Mesenchymal stem cell (in vitro differentiated cells and primary cell): ENCODE data around the gene HES7.

Source experiments
- DNase-seq: peaks from one replicate; pipeline ENCODE4 v3.0.0-alpha.2; 2013
- H2AFZ ChIP-seq: one replicate; pipeline ENCODE4 v1.6.1; 2013; ENCODE audit warnings: low read depth, mild to moderate bottlenecking, control low read depth, inconsistent platforms, low read length, moderate library complexity
- H2AK5ac ChIP-seq: 2 replicates; pipeline ENCODE4 v1.6.1; 2013; ENCODE audit warnings: low read length, moderate library complexity, mild to moderate bottlenecking, inconsistent platforms; ENCODE audit not compliant: severe bottlenecking
- H2BK120ac ChIP-seq: one replicate; pipeline ENCODE4 v1.6.1; 2013; ENCODE audit warnings: low read depth, mild to moderate bottlenecking, inconsistent platforms, low read length, moderate library complexity
- H2BK12ac ChIP-seq, 2 experiments: one replicate each; pipeline ENCODE4 v1.6.1; 2013; ENCODE audit warnings: inconsistent platforms in 2 of 2, low read length in 2 of 2, mild to moderate bottlenecking in 2 of 2, moderate library complexity in 2 of 2, control low read depth in 1 of 2
- H2BK15ac ChIP-seq: one replicate; pipeline ENCODE4 v1.6.1; 2013; ENCODE audit warnings: mild to moderate bottlenecking, low read depth, inconsistent platforms; ENCODE audit not compliant: poor library complexity, severe bottlenecking
- H2BK5ac ChIP-seq: 2 replicates; pipeline ENCODE4 v1.6.1; 2013; ENCODE audit warnings: low read depth, mild to moderate bottlenecking, low read length, control low read depth, inconsistent platforms; ENCODE audit not compliant: poor library complexity, severe bottlenecking
- H3K14ac ChIP-seq, 2 experiments: one replicate each; pipeline ENCODE4 v1.6.1; 2013; ENCODE audit warnings: inconsistent platforms in 2 of 2, low read length in 2 of 2, control low read depth in 1 of 2, mild to moderate bottlenecking in 1 of 2, moderate library complexity in 1 of 2
- H3K18ac ChIP-seq, 2 experiments: one replicate each; pipeline ENCODE4 v1.6.1; 2013; ENCODE audit warnings: inconsistent platforms in 2 of 2, low read length in 2 of 2, control low read depth in 1 of 2, low read depth in 1 of 2, mild to moderate bottlenecking in 1 of 2
- H3K23ac ChIP-seq, 2 experiments: one replicate each; pipeline ENCODE4 v1.6.1; 2013; ENCODE audit warnings: inconsistent platforms in 2 of 2, low read length in 2 of 2, mild to moderate bottlenecking in 2 of 2, moderate library complexity in 2 of 2, control low read depth in 1 of 2
- H3K27ac ChIP-seq: 2 replicates; pipeline ENCODE4 v1.5.1; 2013; ENCODE audit warnings: mild to moderate bottlenecking, moderate library complexity, low read length, control low read depth, inconsistent platforms; ENCODE audit not compliant: poor library complexity, severe bottlenecking
- H3K27me3 ChIP-seq, 2 experiments: 2 replicates each; pipeline versions ENCODE4 v1.6.1 to v1.7.0; 2013; ENCODE audit warnings: low read length in 2 of 2, mild to moderate bottlenecking in 2 of 2, moderate library complexity in 2 of 2, control low read depth in 1 of 2, inconsistent platforms in 1 of 2; ENCODE audit not compliant: control insufficient read depth in 1 of 2, insufficient read depth in 1 of 2
- H3K36me3 ChIP-seq, 2 experiments: 2 replicates each; pipeline versions ENCODE4 v1.6.1 to v1.7.0; 2013; ENCODE audit warnings: low read length in 2 of 2, control low read depth in 1 of 2, inconsistent platforms in 1 of 2, low read depth in 1 of 2, mild to moderate bottlenecking in 1 of 2; ENCODE audit not compliant: insufficient read depth in 2 of 2, control insufficient read depth in 1 of 2
- H3K4ac ChIP-seq, 2 experiments: one replicate each; pipeline ENCODE4 v1.6.1; 2013; ENCODE audit warnings: inconsistent platforms in 2 of 2, low read length in 2 of 2, mild to moderate bottlenecking in 2 of 2, moderate library complexity in 2 of 2, control low read depth in 1 of 2, low read depth in 1 of 2
- H3K4me1 ChIP-seq: 2 replicates; pipeline ENCODE4 v1.6.1; 2013; ENCODE audit warnings: low read depth, low read length, control low read depth; ENCODE audit not compliant: control insufficient read depth, insufficient read depth
- H3K4me2 ChIP-seq: 2 replicates; pipeline ENCODE4 v1.6.1; 2013; ENCODE audit warnings: low read length, mild to moderate bottlenecking, inconsistent platforms; ENCODE audit not compliant: poor library complexity, severe bottlenecking
- H3K4me3 ChIP-seq, 2 experiments: 2 replicates each; pipeline versions ENCODE4 v1.5.1 to v1.7.0; 2013; ENCODE audit warnings: low read length in 2 of 2, mild to moderate bottlenecking in 2 of 2, control low read depth in 1 of 2, low read depth in 1 of 2; ENCODE audit not compliant: insufficient read depth in 1 of 2
- H3K79me1 ChIP-seq: replicated peaks from 2 replicates; pipeline ENCODE4 v1.6.1; 2013; ENCODE audit warnings: mild to moderate bottlenecking, control low read depth, low read length, inconsistent platforms; ENCODE audit not compliant: poor library complexity, severe bottlenecking
- H3K9ac ChIP-seq: 2 replicates; pipeline ENCODE4 v1.7.0; 2013; ENCODE audit warnings: mild to moderate bottlenecking, low read length, moderate library complexity
- H3K9me3 ChIP-seq: 2 replicates; pipeline ENCODE4 v1.7.0; 2013; ENCODE audit warnings: mild to moderate bottlenecking, low read length; ENCODE audit not compliant: control insufficient read depth
- H4K8ac ChIP-seq: one replicate; pipeline ENCODE4 v1.6.1; 2013; ENCODE audit warnings: inconsistent platforms, mild to moderate bottlenecking, low read length, moderate library complexity
- H4K91ac ChIP-seq: one replicate; pipeline ENCODE4 v1.6.1; 2013; ENCODE audit warnings: mild to moderate bottlenecking, low read length, inconsistent platforms
- WGBS: methylation state at CpG from one replicate; pipeline ENCODE4 v1.1.7; 2013; ENCODE audit warnings: mixed read lengths; 5-methylcytosine and 5-hydroxymethylcytosine counted together

The HES7 gene

DNA sequence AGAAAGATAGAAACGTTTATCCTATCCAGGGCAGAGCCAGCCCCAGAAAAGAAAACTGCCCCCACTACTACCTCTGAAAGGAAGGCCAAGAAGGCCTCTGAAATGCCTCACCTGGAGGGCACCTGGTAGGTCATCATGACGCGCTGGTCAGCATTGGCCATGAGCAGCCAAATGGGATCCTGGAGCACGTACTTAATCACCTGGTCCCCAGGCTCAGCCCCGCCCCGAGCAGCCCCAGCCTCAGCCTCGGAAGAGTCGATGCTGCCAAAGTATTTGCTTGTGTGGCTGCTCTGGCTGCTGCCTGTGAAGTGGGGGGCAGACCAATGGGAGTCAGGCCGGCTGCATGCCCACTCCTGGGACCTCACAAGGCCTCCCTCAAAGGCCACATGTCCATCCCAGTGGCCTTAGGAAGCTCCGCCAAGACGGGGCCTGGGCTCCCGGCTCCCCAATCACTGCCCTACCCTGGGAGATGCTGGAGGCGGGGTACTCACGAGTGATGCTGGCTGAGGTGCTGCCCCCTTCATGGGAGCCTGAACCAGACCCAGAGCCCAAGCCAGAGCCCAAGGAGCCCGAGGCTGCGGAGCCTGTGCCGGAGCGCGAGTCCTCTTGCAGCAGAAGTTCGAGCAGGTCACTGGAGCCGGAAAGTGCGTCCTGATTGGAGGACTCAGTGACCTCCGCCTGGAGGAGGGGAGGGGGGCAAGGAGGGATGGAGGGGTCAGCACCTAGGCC, 18.4 kb upstream of the HES7 start:
- H3K14ac ChIP-seq: no peak overlapping the region
- 95% methylated on average over 23 of the region's 23 CpGs for WGBS
- no peak overlapping the region for H2BK120ac ChIP-seq

DNA sequence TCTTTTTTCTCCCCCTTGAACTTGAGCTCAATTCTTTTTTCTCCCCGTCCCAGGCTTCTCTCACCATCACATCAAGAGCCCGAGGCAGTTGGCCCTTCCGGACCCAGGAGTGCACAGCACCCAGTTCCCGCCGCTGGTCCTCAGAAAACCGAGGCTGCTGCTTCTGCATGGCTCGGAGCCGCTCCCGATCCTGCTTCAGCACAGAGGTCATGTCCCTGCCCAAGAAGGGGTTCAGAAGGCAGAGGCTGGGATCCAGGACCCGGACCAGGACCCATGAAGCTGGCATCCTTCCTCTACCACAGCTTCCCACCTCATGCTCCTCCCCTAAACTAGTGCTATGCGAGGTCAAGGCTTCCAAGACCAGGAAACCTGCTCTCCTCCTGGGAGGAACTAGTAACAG, 17.8 kb upstream of the HES7 start:
- Histone ChIP-seq H2BK15ac (no peak overlapping the region), H3K18ac (no peak overlapping the region), H2AFZ (no peak overlapping the region), H3K27ac (no peak overlapping the region), H4K8ac (no peak overlapping the region), H3K4me2 (no peak overlapping the region), H3K23ac (no peak overlapping the region), H3K9me3 (no peaks in the 10 kb centered on the region), H3K4me3 (no peak overlapping the region), H2BK12ac (no peak overlapping the region), H3K4me1 (peaks cover 5% of the 10 kb centered on the region), H3K14ac (no peak overlapping the region), H4K91ac (no peak overlapping the region), H3K36me3 (peaks cover 59 to 69% of the 10 kb centered on the region in 2 experiments), H3K9ac (no peak overlapping the region), H3K4ac (no peak overlapping the region), H2BK5ac (no peak overlapping the region), H2AK5ac (no peak overlapping the region), H3K79me1 (peaks cover 7% of the 10 kb centered on the region), H2BK120ac (no peak overlapping the region), H3K27me3 (no peaks in the 10 kb centered on the region)
- no peak for DNase-seq
- WGBS: 96% methylated on average over 11 of the region's 11 CpGs

More for the DNA sequence above, 18.4 kb upstream of the HES7 start:
- H4K91ac ChIP-seq: no peak overlapping the region
- H2BK5ac ChIP-seq: no peak overlapping the region
- H3K9me3 ChIP-seq: no peaks in the 10 kb centered on the region
- no peak overlapping the region for H3K4me2 ChIP-seq
- H3K27ac ChIP-seq: no peak overlapping the region
- H4K8ac ChIP-seq: no peak overlapping the region
- peak overlapping the region; percentile 49 for H2BK15ac ChIP-seq
- H3K27me3 ChIP-seq: no peaks in the 10 kb centered on the region
- no peak overlapping the region for H3K4ac ChIP-seq
- no peak overlapping the region for H3K23ac ChIP-seq
- no peak overlapping the region for H3K18ac ChIP-seq
- no peak overlapping the region for H2AK5ac ChIP-seq
- H3K4me1 ChIP-seq: peaks cover 5% of the 10 kb centered on the region
- H3K36me3 ChIP-seq: peaks cover 65 to 75% of the 10 kb centered on the region in 2 experiments
- no peak overlapping the region for H2AFZ ChIP-seq
- peaks cover 10% of the 10 kb centered on the region for H3K79me1 ChIP-seq
- H2BK12ac ChIP-seq: no peak overlapping the region
- no peak overlapping the region for H3K4me3 ChIP-seq
- no peak overlapping the region for H3K9ac ChIP-seq
- DNase-seq: no peak

DNA sequence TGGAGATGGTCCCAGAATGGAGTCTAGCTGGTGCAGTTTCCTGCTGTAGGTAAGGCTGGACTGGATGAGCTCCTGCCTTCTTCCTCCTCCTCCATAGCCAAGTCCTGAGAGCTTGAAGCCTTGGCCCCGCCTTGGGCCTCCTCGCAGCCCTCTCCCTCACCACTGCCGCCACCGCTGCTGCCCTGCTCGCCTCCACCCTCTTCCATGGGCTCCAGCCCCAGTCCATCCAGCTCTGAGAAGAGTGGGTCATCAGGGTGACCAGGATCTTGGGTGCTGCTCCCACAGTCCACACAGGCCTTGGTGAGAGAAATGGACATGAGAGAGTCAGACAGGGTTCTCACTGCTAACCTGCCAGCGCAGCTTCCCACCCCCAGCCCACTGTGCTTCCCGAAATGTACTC, 17.1 kb upstream of the HES7 start:
- Histone ChIP-seq H3K9me3 (no peaks in the 10 kb centered on the region), H4K8ac (no peak overlapping the region), H3K4me2 (no peak overlapping the region), H2BK120ac (no peak overlapping the region), H3K79me1 (peaks cover 5% of the 10 kb centered on the region), H2BK5ac (no peak overlapping the region), H2AK5ac (no peak overlapping the region), H3K27ac (no peak overlapping the region), H3K4ac (no peak overlapping the region), H3K4me1 (peaks cover 5% of the 10 kb centered on the region), H3K14ac (no peak overlapping the region), H4K91ac (no peak overlapping the region), H3K9ac (no peak overlapping the region), H3K18ac (no peak overlapping the region), H3K23ac (no peak overlapping the region), H3K4me3 (no peak overlapping the region), H3K27me3 (no peaks in the 10 kb centered on the region), H3K36me3 (peaks cover 52 to 62% of the 10 kb centered on the region in 2 experiments), H2AFZ (no peak overlapping the region), H2BK12ac (no peak overlapping the region), H2BK15ac (no peak overlapping the region)
- DNase-seq: no peak
- 96% methylated on average over 7 of the region's 7 CpGs for WGBS

DNA sequence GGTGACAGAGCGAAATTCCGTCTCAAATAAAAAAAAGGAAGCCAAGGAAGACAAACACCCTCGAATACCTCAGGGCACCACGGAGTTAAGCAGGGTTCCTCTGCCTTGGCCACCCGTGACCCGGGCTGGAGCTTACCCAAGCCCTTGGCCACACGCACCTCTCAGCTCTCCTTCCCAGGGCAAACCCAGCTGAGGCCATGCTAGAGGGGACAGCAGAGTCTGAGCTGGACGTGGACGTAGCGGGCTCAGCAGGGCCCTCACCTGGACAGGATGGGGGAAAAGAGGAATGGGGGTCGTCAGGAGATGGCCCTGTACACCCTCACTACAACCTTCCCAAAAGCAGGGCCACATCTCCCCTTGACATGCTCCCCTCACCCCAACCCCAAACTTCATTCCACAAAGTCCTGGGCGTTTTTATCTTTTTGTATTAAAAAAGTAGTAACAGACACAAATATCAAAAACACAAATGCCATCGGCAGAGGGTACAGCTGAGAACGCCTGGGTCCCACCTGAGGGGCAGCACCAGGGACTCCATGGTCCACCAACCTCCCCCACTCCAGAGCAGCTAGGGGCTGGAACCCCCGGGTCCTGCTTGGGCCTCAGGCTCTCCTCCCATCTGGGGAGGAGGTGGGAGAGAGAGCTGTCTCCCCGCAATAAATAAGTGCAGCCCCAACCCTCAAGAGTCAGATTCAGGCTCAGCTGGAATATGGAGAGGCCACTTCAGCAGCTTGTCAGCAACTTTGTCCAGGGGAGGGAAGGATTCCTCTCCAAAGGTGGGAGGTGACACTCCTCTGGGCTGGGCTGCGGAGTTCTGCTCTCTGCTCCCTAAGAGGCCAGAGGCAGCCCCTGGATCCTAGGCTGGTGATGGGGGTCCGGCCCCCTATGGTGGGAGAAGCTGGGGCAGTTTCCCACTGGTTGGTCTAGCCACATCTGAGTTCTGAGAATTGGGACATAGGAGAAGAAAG, 16.4 kb upstream of the HES7 start:
- Histone ChIP-seq H2AFZ (no peak overlapping the region), H3K27me3 (no peaks in the 10 kb centered on the region), H4K91ac (no peak overlapping the region), H3K9me3 (no peaks in the 10 kb centered on the region), H2BK15ac (no peak overlapping the region), H3K36me3 (peaks cover 45 to 55% of the 10 kb centered on the region in 2 experiments), H3K18ac (no peak overlapping the region), H2BK5ac (no peak overlapping the region), H3K14ac (no peak overlapping the region), H3K4me3 (no peak overlapping the region), H3K79me1 (peaks cover 2% of the 10 kb centered on the region), H3K9ac (no peak overlapping the region), H2BK12ac (no peak overlapping the region), H4K8ac (no peak overlapping the region), H3K27ac (no peak overlapping the region), H3K4me2 (no peak overlapping the region), H2AK5ac (no peak overlapping the region), H3K4me1 (peaks cover 5% of the 10 kb centered on the region), H2BK120ac (no peak overlapping the region), H3K23ac (no peak overlapping the region), H3K4ac (no peak overlapping the region)
- WGBS: 95% methylated on average over 13 of the region's 18 CpGs
- DNase-seq: no peak
